ENCODE results near the gene JUNB. TPM values are rescaled to one million over a fixed set of nuclear protein-coding genes. Genes with fewer than 3 reads are reported as not detected.

Gene JUNB
- total RNA-seq, 1 donor from 2014 or later = 1.5 TPM

DNA sequence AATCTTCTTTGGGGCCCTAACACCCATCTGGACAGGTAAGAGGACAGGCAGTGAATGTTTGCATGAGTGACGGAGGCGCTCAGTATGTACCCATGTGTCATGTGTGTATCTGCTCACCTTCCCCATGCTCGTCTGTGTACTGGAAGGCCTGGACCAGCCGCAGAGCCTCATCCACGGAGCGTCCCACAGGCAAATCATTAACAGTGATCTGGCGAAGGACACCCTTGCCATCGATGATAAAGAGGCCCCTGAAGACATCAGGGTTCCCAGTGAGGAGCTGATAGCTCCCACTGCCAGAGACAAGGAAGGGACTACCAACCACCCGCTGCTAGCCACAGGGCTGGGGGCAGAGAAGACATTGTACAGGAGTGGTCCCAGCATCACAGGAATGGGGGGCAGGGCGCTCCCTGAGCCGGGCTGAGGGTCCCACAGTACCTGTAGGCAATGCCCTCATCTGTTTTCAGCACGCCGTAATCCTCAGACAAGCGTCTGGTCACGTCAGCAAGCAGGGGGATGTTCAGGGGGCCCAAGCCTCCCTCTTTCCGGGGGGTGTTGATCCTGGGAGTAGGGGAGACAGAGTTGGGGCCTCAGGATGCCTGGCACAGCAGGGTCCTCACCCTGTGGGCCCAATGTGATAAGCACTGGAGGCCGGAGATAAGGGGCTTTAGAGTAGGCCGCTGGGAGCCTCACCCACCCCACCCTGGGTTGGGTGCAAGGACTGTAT lies 8.6 kb downstream of the JUNB start:
- H3K79me2 ChIP-seq (ENCODE audit: low read depth) = peaks cover 25% of the 10 kb centered on the region
- H3K27me3 ChIP-seq = peaks cover 12% of the 10 kb centered on the region
- Mint-ChIP-seq H3K4me3 (peak overlapping the region; percentile 94), H3K36me3 (peaks cover 7% of the 10 kb centered on the region), H3K27me3 (ENCODE audit: insufficient read depth, low read depth) (peaks cover under 1% of the 10 kb centered on the region), H3K27ac (no peak overlapping the region), H3K9me3 (no peaks in the 10 kb centered on the region), H3K4me1 (peaks cover 22% of the 10 kb centered on the region)
- H3K9ac ChIP-seq = no peak overlapping the region
- no peak for DNase-seq (ENCODE audit: low spot score)
- peaks cover 12% of the 10 kb centered on the region for H3K4me1 ChIP-seq
- H3F3A ChIP-seq (ENCODE audit: low read depth) = peaks cover 49% of the 10 kb centered on the region
- H3K9me3 ChIP-seq (ENCODE audit: low read depth) = no peaks in the 10 kb centered on the region
- no peak overlapping the region for H3K4me3 ChIP-seq
- no peaks in the 10 kb centered on the region for H3K36me3 ChIP-seq
- TF ChIP-seq, protein P1, sequence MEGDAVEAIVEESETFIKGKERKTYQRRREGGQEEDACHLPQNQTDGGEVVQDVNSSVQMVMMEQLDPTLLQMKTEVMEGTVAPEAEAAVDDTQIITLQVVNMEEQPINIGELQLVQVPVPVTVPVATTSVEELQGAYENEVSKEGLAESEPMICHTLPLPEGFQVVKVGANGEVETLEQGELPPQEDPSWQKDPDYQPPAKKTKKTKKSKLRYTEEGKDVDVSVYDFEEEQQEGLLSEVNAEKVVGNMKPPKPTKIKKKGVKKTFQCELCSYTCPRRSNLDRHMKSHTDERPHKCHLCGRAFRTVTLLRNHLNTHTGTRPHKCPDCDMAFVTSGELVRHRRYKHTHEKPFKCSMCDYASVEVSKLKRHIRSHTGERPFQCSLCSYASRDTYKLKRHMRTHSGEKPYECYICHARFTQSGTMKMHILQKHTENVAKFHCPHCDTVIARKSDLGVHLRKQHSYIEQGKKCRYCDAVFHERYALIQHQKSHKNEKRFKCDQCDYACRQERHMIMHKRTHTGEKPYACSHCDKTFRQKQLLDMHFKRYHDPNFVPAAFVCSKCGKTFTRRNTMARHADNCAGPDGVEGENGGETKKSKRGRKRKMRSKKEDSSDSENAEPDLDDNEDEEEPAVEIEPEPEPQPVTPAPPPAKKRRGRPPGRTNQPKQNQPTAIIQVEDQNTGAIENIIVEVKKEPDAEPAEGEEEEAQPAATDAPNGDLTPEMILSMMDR (IDR thresholded peaks at IDR 0.05) = no peak
- TF ChIP-seq EZH2 (IDR thresholded peaks at IDR 0.05) (no peak), EZH2phosphoT487 (IDR thresholded peaks at IDR 0.05) (no peak)
- peaks cover 22% of the 10 kb centered on the region for H4K20me1 ChIP-seq (ENCODE audit: low read depth)
- H3K4me2 ChIP-seq = peak overlapping the region; percentile 95
- no peak overlapping the region for H3K27ac ChIP-seq
- H2AFZ ChIP-seq (replicated peaks) = no peak overlapping the region

DNA sequence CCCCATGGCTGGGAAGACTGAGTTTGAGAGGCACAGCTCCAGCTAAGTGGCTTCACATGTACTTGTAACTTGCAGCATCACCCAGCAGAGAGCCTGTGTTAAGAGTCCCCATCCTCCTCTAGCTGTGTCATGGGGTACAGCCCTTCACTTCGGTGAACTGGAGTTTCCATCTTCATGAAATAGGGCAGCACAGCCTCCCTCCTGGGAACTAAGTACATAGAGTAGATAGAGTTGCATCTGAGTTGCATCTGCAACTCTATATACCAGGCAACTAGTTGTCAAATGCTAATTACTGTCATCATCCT lies 9.1 kb downstream of the JUNB start:
- H3K4me1 ChIP-seq = peaks cover 12% of the 10 kb centered on the region
- H3K4me2 ChIP-seq = peak overlapping the region; percentile 95
- peaks cover 22% of the 10 kb centered on the region for H4K20me1 ChIP-seq (ENCODE audit: low read depth)
- H3K4me3 ChIP-seq = peak overlapping the region; percentile 83
- peaks cover 49% of the 10 kb centered on the region for H3F3A ChIP-seq (ENCODE audit: low read depth)
- no peaks in the 10 kb centered on the region for H3K9me3 Mint-ChIP-seq
- peaks cover 7% of the 10 kb centered on the region for H3K36me3 Mint-ChIP-seq
- TF ChIP-seq, protein P1 (IDR thresholded peaks at IDR 0.05) = no peak
- no peak for TF ChIP-seq EZH2phosphoT487 (IDR thresholded peaks at IDR 0.05)
- TF ChIP-seq EZH2 (IDR thresholded peaks at IDR 0.05) = no peak
- peak overlapping the region; percentile 94 for H3K4me3 Mint-ChIP-seq
- H2AFZ ChIP-seq (replicated peaks) = no peak overlapping the region
- no peak overlapping the region for H3K27ac ChIP-seq
- no peak overlapping the region for H3K27ac Mint-ChIP-seq
- peak overlapping the region; percentile 81 for H3K9ac ChIP-seq
- no peak for DNase-seq (ENCODE audit: low spot score)
- no peaks in the 10 kb centered on the region for H3K9me3 ChIP-seq (ENCODE audit: low read depth)
- H3K4me1 Mint-ChIP-seq = peaks cover 22% of the 10 kb centered on the region
- H3K36me3 ChIP-seq = no peaks in the 10 kb centered on the region
- peaks cover 2% of the 10 kb centered on the region for H3K27me3 Mint-ChIP-seq (ENCODE audit: insufficient read depth, low read depth)
- H3K27me3 ChIP-seq = peaks cover 12% of the 10 kb centered on the region
- H3K79me2 ChIP-seq (ENCODE audit: low read depth) = peaks cover 25% of the 10 kb centered on the region

GRCh38 chr19:12800923-12801465 lies 9.7 kb downstream of the JUNB start:
- Mint-ChIP-seq H3K4me3 (peak overlapping the region; percentile 94), H3K9me3 (no peaks in the 10 kb centered on the region), H3K36me3 (peaks cover 7% of the 10 kb centered on the region), H3K27ac (no peak overlapping the region), H3K4me1 (peaks cover 21% of the 10 kb centered on the region), H3K27me3 (ENCODE audit: insufficient read depth, low read depth) (peaks cover 3% of the 10 kb centered on the region)
- H2AFZ ChIP-seq (replicated peaks) = peak overlapping the region; percentile 83
- no peak overlapping the region for H3K27ac ChIP-seq
- H4K20me1 ChIP-seq (ENCODE audit: low read depth) = peaks cover 19% of the 10 kb centered on the region
- DNase-seq (ENCODE audit: low spot score) = peak; percentile 70
- peaks cover 44% of the 10 kb centered on the region for H3F3A ChIP-seq (ENCODE audit: low read depth)
- H3K79me2 ChIP-seq (ENCODE audit: low read depth) = peaks cover 25% of the 10 kb centered on the region
- peak overlapping the region; percentile 83 for H3K4me3 ChIP-seq
- peaks cover 9% of the 10 kb centered on the region for H3K4me1 ChIP-seq
- TF ChIP-seq, protein P1 (IDR thresholded peaks at IDR 0.05) = no peak
- no peak for TF ChIP-seq EZH2phosphoT487 (IDR thresholded peaks at IDR 0.05)
- H3K36me3 ChIP-seq = no peaks in the 10 kb centered on the region
- peak overlapping the region; percentile 81 for H3K9ac ChIP-seq
- peaks cover 12% of the 10 kb centered on the region for H3K27me3 ChIP-seq
- H3K9me3 ChIP-seq (ENCODE audit: low read depth) = no peaks in the 10 kb centered on the region
- peak overlapping the region; percentile 95 for H3K4me2 ChIP-seq

All from neural progenitor cell (in vitro differentiated cells).